ENCODE results near the gene ATG7.
"Not testable (repeated sequence)": the region's sequence is repeated elsewhere in the genome, so short reads cannot be mapped to it uniquely, and the experiment has no call there.

The ATG7 gene

DNA sequence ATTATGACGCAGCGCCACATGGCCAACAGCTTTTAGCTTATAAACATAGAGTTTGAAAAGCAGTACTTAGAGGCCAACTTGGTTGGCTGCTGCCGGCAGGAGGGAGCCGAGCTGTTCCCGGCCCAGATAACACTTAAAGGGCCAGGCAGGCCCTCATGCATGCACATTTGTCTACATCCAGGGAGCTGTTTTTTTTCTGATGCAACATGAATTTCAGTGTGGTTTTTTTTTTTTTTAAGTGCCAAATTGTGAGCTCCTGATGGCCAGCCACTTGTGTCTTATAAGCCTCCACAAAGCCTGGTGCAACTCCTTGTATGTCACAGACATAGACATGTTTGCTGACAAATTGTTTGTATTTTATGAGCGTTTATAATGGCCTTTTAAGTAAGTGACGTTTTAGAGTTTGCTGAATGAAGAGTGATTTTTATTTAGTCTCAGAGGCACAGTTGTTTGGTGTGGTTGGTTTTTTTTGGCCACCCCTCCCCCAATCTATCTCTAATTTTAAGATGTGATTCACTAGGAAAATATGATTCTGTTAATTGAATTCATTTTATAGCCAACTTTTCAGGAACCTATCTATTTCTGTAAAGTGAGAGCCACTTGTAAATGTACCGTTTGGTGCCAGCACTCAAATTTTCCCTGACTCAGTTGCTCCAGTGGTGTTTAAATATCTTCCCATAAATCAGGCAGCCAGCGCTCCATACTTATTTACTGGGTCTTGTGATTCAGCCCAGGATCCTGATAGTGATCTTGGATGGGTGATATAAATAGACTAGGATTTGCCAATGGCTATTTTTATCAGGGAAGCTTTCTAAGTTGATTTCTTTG lies 237.2 kb downstream of the ATG7 start:
- DNase-seq (ENCODE audit: low spot score): no peak

DNA sequence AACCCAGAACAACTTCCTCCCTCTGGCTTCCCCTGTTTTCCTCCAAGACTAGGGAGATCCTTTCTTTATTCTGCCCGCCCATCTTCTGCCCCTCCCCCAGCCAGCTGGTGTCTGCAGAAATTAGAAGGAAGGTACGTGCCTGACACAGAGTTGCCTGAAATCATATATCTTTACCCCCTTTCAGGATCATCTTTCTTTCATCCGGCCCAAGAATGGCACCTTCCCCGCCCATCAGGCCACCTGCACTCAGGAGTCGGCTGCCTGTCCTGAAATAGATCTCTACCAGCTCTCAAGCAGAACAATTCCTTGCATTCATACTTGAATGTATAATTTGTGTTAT lies 237.8 kb downstream of the ATG7 start:
- DNase-seq (ENCODE audit: low spot score): no peak

DNA sequence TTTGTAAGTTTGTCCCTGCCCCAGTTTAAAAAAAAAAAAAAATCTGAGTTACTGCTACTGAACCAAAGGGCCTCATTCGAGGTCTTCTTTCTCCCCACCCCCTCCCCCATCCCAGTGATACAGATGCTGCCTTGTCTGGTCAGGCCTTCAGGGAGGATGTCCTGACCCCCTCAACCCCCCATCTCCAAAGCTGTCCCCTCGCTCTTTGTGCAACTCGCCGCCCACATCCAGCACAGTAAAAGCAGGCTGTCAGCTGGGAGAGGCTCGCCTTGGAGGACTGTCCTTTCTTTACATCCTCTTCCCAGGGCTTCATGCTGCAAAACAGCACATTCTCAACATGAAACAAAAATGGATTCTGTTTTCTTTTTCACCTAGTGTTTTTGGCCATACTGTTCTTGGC lies 238.2 kb downstream of the ATG7 start:
- DNase-seq (ENCODE audit: low spot score): no peak

DNA sequence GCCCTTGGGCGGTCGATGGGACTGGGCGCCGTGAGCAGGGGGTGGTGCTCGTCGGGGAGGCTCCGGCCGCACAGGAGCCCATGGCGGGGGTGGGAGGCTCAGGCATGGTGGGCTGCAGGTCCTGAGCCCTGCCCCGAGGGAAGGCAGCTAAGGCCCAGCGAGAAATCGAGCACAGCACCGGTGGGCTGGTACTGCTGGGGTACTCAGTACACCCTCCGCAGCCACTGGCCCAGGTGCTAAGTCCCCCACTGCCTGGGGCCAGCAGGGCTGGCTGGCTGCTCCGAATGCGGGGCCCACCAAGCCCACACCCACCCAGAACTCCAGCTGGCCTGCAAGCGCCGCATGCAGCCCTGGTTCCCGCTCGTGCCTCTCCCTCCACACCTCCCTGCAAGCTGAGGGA lies 239.4 kb downstream of the ATG7 start:
- DNase-seq (ENCODE audit: low spot score): not testable (repeated sequence)

DNA sequence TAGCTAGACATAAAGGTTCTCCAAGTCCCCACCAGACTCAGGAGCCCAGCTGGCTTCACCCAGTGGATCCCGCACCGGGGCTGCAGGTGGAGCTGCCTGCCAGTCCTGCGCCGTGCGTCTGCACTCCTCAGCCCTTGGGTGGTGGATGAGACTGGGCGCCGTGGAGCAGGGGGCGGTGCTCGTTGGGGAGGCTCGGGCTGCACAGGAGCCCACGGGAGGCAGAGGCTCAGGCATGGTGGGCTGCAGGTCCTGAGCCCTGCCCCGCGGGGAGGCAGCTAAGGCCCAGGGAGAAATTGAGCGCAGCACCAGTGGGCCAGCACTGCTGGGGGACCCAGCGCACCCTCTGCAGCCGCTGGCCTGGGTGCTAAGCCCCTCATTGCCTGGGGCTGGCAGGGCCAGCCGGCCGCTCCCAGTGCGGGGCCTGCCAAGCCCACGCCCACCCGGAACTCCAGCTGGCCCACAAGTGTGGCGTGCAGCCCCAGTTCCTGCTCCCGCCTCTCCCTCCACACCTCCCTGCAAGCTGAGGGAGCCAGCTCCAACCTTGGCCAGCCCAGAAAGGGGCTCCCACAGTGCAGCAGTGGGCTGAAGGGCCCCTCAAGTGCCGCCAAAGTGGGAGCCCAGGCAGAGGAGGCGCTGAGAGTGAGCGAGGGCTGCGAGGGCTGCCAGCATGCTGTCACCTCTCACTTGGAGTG lies 241.1 kb downstream of the ATG7 start:
- not testable (repeated sequence) for DNase-seq (ENCODE audit: low spot score)

DNA sequence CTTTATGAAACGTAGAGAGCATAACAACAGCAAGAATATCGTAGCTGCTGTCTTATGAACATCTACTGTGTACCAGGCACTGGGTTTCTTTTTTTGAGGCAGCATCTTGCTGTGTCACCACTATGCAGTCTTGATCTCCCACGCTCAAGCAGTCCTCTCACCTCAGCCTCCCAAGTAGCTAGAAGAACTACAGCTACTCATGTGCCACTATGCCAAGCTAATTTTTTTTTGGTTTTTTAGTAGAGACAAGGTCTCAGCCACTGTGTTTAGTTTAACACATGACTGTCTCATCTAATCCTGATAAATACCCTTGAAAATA lies 241.6 kb downstream of the ATG7 start:
- DNase-seq (ENCODE audit: low spot score): no peak

DNA sequence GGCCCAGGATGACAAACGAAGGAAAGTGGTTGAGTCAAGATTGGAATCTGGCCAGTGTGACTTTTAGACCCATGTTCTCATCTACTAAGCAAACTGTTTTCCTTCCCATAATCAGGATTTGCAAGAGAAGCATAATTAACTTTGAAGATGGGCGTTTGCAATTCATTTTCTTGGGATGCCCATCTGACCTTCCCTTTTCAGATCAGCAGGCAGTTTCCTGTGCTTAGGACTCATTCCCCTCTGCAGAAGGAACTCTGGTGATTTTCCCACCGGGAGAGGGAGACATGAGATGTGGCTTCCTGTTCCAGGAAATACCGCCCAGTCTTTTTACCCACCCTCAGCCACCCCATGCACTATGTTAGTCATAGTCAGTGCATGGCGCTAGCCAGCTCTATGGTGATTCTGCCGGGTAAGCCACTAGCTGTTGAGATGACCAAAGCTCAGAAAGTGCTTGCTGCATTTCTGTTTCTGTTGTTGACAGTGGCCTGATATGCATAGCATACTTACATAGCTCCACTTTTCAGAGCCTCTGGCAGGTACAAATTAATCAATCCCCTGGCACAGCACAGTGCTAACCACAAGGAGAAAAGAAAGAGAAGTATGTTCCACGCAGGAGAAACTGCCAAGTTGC lies 242.1 kb downstream of the ATG7 start:
- DNase-seq (ENCODE audit: low spot score): no peak

DNA sequence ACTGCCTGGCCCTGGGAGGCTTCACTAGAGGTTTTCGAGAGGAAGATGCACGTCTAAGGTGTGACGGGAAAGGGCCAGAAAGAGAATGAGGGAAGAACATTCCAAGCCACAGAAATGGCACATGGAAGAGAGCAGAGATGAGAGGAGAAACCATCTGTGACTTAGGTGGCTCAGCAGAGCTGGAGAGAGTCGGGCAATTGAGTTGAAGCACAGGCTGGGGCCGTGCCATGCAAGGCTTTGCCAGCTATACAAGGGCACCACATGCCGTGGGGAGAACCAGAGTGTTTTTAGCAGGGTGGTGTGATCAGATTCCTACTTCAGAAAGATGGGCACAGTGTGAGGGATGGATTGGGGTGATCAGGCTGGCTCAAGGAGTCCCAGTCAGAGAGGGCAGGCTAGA lies 245.4 kb downstream of the ATG7 start:
- DNase-seq (ENCODE audit: low spot score): no peak

DNA sequence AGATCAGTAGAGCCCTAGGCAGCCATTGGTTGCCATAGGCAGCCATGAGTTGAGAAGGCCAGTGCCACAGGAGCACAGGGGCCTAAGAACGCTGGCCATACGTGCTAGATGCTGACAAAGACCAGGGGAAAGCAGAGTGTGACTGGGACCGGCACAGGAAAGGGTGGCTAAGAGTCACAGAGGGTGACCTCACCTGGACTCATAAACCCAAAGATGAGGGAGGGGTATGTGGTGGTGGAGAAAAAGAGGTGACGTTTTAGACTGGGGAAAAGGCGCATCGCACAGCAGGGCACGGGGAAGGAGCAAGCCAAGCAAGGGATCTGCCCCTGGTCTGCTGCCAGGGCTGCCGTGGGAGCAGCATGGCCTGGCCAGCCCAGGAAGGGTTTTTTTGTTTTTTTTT lies 249.0 kb downstream of the ATG7 start:
- no peak for DNase-seq (ENCODE audit: low spot score)

DNA sequence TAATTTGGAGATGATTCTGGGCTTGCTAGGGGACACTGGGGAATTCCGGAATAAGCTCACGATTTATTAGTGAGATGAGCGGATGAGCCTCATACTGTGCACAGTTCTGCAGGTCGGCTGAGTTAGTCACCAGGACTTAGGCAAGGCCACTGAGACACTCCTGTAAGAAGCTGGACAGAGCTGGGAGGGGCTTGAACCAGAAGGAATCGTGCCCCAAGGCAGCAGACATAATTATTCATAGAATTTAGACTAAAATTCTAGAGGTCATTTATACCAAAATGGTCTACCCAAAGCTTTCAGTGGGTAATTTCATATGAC lies 250.2 kb downstream of the ATG7 start:
- DNase-seq (ENCODE audit: low spot score): no peak

DNA sequence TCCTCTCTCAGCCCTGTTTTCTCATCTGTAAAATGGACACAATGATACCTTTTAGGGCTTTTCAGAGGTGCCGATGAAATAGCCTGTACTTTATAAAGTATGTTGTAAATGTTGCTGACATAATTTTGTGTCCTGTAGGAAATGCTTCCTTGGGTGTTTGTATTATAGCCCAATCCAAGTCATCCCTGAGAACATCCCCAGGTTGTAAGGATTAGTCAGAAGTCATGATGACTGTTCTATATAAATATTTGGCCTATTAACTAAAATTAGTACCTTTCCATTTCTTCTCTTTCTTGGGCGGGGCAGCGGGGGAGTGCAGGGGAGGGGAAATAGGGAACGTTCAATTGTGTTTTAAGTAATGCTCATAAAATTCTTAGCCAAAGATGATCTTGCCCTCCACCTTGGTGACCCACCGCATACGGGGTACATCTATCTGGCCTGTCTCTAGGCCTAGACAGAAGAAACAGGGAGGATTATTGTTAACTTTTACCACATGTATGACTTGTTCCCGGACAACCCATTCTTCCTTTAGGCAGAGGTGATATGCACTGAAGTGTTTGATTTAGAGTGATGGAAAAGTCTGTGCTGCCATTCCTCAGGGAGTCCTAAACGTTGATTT lies 250.9 kb downstream of the ATG7 start:
- DNase-seq (ENCODE audit: low spot score): no peak

DNA sequence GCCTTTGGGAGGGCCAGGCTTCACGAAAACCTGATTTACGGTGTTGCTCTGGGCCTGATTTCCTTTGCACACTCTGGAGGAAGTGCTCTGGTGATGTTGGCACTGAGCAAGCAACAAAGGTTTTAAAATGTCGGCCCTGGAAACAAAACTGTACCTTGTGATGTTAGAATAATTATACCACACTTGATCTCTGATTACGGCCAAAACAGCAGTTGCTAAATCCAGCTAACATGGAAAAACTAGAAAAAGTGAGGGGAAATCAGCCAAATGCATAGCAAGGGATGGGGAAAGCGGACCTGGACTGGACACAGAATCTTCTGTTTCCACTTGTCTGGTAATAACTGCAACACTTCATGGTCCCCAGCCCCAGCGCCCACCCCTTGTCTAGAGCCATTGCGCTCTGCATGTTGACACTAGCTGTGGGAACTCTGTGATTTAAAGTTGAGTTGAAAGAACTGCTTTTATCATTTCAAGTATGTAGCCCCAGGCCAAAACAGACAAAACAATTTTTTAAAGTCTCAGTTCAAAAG lies 251.4 kb downstream of the ATG7 start:
- DNase-seq (ENCODE audit: low spot score): no peak

DNA sequence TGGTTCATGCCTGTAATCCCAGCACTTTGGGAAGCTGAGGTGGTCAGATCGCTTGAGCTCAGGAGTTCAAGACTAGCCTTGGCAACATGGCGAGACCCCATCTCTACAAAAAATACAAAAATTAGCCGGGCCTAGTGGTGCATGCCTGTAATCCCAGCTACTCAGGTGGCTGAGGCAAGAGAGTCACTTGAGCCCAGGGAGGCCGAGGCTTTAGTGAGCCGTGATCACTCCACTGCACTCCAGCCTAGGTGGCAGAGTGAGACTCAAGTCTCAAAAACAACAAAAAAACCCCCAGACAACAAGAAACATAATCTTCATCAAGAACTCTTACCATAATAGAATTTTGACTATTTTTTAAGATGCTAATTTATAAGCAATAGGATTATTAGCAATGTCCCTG lies 253.9 kb downstream of the ATG7 start:
- not testable (repeated sequence) for DNase-seq (ENCODE audit: low spot score)

DNA sequence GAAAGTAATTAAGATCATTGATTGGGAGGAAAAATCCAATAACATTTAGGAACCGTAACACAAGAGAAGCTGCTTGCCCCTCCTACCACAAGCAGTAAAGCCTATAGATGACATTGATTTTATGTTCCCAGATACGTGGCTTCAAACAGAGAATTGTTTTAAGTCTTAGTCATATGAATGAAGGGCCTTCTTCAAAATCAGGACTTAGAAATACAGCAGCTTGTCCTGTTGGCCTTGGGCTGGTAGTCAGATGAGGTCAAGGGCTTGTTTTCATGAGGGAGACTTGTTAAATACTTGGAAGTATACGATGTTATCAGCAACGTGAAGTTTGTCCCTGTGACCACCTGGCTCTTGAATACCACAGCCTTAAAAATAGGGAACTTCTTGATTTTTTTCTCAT lies 257.1 kb downstream of the ATG7 start:
- DNase-seq (ENCODE audit: low spot score): no peak

DNA sequence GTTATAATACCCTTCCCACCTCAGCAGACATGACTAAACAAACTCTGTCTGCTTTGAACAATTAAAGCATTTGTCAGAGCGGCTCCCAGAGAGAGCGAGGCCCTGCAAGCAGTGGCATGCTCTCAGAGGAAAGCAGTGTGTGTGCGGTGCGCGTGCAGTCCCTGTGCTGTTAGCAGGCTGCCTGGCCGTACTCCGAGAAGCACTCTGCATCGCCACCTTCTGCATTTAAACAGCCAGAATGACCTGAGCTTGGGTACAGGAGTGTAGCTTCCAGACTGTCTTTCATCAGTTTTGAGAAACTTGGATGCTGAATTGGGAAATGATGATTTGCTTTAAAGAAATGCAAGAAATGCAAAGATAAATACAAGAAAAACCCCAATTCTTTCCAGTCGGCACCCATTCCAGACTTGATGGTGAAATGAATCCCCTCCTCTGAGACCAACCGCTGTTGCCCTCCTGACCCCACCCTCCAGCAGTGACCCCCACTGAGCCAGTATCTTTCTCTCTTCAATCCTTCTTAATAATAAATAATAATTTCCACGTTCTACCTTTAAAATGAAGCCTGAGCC lies 258.0 kb downstream of the ATG7 start:
- no peak for DNase-seq (ENCODE audit: low spot score)

DNA sequence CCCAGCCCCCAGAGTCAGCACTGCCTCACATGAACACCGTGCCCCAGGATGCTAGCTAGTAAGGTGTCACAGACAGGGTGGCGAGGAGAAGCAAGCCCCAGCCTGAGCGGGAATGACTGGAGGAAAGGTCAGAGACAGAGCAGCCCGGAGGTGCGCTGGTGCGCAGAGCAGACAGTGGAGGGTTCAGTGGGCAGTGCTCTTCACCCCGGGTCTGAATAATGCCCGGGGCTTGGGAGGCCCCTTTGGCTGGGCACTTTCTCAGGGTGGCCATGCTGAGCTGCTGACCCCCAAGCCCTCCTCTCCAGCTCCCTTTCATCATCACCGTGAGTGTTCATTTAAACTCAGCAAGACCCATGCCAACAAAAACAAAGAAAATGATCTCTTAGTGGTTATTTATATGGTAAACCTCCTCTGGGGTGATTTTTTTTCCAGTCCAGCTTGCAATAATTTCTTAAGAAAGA lies 260.8 kb downstream of the ATG7 start:
- DNase-seq (ENCODE audit: low spot score): no peak

DNA sequence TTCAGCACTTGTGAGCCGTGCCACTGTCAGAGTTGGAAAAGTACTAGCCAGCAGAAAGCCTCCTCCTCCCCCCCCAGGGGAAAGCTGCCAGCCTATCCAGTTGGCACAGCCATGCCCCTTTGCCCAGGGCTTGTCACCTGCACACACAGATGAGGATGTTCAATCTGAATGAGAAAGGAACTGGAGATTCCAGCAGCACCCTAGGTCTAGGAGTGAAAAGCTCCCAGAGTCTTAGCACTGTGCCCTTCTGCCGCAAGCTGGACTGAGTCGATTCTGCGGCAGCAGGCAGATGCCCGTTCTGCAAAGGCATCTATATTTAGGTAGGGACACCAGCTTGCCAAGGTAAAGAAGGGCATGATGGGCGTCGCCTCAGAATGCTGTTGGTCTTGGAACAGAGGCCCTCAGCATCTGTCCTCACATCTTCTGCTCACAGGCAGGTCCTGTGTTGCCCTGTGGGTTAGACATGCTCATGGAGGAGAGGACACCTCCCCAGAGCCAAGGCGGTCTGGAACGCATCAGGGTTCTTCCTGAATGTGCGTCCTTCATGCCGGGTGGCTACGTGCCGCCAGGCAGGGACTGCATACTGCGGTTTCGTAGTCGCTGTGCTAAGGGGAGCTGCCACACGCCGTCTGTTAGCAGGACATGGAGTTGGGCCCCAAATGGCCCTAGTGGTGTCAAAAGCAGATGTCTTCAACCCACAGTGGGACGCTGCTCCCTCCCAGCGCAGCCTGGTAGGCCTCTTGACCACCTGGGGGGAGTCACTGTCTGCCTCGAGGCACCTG lies 262.0 kb downstream of the ATG7 start:
- no peak for DNase-seq (ENCODE audit: low spot score)

DNA sequence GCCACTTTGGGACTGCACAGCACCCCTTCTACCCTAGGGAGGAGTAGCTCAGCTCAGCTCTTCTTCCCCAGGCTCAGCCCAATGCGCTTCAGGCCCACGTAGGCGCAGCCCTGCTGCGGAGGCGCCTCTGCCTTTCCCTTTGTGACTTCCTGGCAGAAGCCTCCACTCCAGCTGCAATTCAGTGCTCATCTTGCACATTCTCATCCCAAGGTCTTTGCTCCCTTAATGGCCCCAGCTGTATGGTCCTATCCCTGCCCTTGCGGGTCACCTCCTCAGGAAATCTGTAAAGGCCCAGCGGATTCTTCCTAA lies 262.6 kb downstream of the ATG7 start:
- DNase-seq (ENCODE audit: low spot score): no peak

DNA sequence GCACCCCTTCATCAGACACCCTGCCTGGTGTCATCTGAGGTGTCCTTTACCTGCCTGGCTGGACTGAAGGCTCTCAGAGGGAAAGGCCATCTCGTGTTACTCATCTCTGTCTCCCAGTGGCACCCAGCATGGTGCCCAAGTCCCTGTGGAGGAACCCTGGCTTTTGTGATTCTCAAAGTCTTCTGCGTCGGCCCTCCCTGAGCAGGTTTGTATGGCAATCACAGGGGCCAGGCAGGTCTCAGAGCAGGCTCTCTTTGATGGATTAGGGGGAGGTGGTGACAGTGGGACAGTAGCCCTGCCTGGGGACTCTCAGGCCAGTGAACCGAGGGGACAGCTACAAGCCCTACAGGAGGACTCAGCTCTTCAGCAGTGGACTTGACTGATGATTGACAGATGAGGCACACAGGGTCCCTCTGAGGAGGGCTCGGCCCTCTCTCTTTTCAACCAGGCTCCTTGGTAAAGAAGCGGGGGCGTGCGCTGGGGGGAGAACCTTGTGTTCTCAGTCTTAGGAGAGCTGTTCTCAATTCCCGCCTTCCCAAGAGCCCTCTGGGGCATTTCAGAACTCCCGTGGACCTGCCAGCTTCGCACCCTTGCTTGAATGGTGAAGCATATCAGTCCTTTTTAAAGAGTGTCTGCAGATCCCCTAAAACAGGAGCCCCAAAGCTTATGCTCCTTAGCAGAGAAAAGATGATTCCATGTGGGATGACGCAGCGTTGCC lies 263.2 kb downstream of the ATG7 start:
- DNase-seq (ENCODE audit: low spot score): no peak

DNA sequence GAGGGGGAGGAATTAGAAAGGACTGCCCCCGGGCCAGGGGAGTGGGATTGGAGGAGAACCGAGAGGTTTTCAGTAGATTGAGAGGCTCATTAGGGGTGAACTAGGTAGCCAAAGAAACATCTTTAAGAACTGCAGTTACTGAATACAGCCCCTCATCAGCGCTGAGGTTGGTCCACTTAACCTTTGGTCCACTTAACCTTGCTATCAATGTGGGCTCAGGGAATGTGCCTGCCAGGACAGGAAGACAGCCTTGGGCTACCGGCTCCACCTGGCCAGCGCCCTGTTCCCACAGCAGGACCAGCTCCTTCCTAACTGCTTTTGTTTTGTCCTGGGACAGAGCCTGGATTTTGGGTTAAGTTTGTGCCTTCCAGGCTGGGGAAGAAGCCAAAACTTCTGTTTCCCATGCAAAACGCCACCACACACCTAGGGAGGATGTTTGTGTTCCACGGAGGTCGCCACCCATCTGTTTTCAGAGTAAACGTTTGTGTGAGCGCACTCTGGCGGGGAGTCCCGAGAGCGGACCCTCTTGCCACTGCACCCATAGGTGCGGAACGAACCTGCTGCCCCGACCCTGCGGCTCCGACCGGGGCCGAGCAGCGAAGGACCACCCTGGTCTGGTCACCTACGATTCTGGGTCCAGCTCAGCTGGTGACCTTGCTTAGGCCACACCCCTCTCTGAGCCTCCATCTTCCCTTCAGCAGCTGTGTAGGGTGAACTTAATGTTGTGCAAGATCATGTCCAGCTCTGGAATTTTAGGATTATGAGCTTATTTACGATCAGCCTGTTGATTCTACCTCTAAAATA lies 264.1 kb downstream of the ATG7 start:
- no peak for DNase-seq (ENCODE audit: low spot score)

Measured in CD4-positive, alpha-beta T cell treated with Interleukin-6 at 100 ng/mL for 8 hours (primary cell).